GM12892 (cell line): ENCODE data around the gene KCNIP4.

Experiments used
- DNase-seq: peaks from one replicate; pipeline ENCODE4 v3.0.0; 2011; ENCODE audit not compliant: insufficient read length
- FAIRE-seq: peaks from 2 replicates; lab custom pipeline; 2011; peaks lifted over from hg19 to GRCh38; lab: Jason Lieb, UNC
- POLR2A ChIP-seq: IDR thresholded peaks from 2 replicates; pipeline ENCODE4 v1.6.1; 2011; ENCODE audit warnings: low read depth, low read length, control low read depth
- POLR2AphosphoS5 ChIP-seq: IDR thresholded peaks from 2 replicates; pipeline ENCODE4 v1.6.1; 2011; ENCODE audit warnings: low read depth, low read length, control low read depth
- TAF1 ChIP-seq: IDR thresholded peaks from 2 replicates; pipeline ENCODE4 v1.6.1; 2011; ENCODE audit warnings: low read depth, mild to moderate bottlenecking, control low read depth, low read length, borderline replicate concordance

KCNIP4 gene

DNA sequence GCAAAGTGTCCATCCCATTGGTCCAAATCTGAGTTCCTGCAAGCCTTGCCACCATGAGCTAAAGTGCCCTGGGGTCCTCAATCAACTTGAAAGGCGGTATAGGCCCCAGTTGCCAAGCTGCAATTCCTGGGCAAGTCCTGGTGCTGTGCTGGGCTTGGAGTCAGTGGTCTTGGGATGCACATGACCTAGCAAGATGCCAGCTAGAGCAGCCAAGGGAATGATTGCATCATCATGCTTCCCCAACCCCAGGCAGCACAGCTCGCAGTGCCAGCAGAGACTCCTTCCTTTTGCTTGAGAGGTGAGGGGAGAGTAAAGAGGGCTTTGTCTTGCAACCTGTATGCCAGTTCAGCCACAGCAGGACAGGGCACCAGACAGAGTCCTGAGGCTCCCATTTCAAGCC lies 50.5 kb downstream of the KCNIP4 start:
- FAIRE-seq (no peak), DNase-seq (no peak)
- TF ChIP-seq POLR2A: no peak
- TF ChIP-seq TAF1: no peak
- no peak for TF ChIP-seq POLR2AphosphoS5

DNA sequence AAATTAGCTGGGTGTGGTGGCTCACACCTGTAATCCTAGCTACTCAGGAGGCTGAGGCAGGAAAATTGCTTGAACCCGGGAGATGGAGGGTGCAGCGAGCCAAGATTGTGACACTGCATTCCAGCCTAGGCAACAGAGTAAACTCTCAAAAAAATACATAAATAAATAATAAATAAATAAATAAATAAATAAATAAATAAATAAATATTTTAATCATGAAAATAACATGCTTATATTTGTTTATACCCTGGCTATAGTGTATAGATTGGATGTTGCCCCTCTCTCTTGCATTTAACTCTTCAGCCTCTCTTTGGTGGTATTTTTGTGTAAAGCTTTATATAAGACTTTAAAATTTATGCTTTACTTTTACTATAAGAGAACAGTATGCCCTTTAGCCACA lies 51.8 kb downstream of the KCNIP4 start:
- FAIRE-seq: no peak
- TF ChIP-seq POLR2A (no peak), POLR2AphosphoS5 (no peak), TAF1 (no peak)
- no peak for DNase-seq

GRCh38 chr4:21893136-21893535 lies 55.4 kb downstream of the KCNIP4 start:
- no peak for FAIRE-seq
- DNase-seq: no peak
- TF ChIP-seq TAF1 (no peak), POLR2A (no peak), POLR2AphosphoS5 (no peak)

GRCh38 chr4:21890231-21890630 lies 58.3 kb downstream of the KCNIP4 start:
- DNase-seq (no peak), FAIRE-seq (no peak)
- TF ChIP-seq POLR2A (no peak), TAF1 (no peak), POLR2AphosphoS5 (no peak)

GRCh38 chr4:21888195-21888976 lies 60.2 kb downstream of the KCNIP4 start:
- TF ChIP-seq POLR2A: no peak
- no peak for TF ChIP-seq TAF1
- no peak for TF ChIP-seq POLR2AphosphoS5
- FAIRE-seq (no peak), DNase-seq (no peak)

- FAIRE-seq: no peak
- TF ChIP-seq POLR2A: no peak
- no peak for DNase-seq
Measured at GRCh38 chr4:21887481-21887880, 61.1 kb downstream of the KCNIP4 start.

DNA sequence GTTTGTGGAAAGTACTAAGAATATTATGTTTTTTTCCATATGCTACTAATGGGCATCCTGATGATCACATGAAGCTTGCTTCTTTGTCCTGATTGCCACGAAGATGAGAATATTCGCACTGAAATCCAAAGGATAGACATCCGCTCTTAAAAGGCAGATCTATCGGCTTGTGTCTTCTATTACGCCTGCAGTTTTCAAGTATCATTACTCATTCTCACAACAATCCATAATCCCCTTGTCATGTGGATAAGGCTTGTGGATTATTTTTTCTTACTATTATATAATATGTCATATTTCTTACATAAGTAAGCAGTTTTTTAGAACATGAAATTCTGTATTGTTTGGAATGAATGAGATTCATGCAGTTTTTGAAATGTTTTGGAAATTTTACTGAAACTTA lies 62.8 kb downstream of the KCNIP4 start:
- no peak for DNase-seq
- no peak for TF ChIP-seq TAF1
- TF ChIP-seq POLR2AphosphoS5: no peak
- TF ChIP-seq POLR2A: no peak
- FAIRE-seq: no peak

DNA sequence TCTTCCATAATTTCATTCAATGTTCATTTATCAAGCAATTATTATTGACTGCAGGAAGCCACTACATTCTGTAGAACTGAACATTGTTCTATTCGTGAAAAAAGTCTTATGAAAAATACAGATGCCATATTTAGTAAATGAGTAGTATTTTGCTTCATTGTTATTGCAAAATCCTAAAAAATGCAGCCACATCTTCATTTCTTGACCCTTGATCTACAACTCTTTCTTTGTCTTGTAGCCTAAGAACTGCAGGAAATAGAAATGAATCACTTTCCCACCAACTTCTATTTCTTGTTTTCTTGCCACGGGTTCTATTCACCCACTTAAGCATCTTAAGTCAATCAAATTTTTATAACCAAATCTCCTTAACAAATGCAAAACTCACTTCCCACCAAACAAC lies 63.3 kb downstream of the KCNIP4 start:
- FAIRE-seq: no peak
- no peak for DNase-seq
- no peak for TF ChIP-seq TAF1
- no peak for TF ChIP-seq POLR2A
- TF ChIP-seq POLR2AphosphoS5: no peak

DNA sequence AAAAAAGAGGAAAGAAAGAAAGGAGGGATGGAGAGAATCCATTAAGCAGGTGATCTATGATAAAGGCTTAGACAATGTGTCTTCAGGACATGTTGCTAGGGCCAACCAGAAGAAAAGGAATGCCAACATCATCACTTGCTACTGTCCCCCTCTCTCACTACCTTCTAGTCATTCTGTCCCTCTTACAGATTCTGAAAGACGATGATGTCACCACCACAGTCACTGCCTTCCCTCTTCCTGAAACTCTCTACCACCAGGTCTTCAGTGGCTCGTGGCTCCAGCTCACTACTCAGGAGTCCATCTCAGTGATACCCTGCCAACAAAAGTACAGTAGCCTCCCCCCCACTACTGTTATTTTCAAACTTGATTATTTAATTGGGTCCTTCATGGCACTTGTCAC lies 64.0 kb downstream of the KCNIP4 start:
- TF ChIP-seq TAF1 (no peak), POLR2AphosphoS5 (no peak), POLR2A (no peak)
- FAIRE-seq: no peak
- DNase-seq: no peak

GRCh38 chr4:21882051-21882839 lies 66.3 kb downstream of the KCNIP4 start:
- FAIRE-seq (peak; percentile 14), DNase-seq (no peak)
- TF ChIP-seq TAF1 (no peak), POLR2A (no peak), POLR2AphosphoS5 (no peak)

DNA sequence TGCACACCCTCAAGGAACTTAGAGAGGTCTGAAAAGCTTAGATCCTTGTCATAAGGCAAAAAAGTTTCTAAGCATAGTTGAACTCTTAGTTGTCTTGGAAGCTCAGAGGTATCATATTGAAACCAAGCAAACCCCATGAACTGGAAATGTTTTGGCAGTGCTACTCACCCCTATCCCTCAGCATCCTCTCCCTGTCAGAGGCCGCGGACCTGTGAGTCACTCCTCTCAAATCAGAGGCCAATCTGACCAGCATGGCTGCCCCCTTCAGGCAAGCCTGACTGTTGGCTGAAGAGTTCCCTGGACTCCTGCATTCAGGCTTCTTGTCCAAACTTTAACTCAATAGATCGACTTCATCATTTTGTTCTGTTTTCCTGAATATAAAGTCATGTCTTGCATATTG lies 69.4 kb downstream of the KCNIP4 start:
- TF ChIP-seq POLR2A (no peak), TAF1 (no peak), POLR2AphosphoS5 (no peak)
- no peak for FAIRE-seq
- no peak for DNase-seq

DNA sequence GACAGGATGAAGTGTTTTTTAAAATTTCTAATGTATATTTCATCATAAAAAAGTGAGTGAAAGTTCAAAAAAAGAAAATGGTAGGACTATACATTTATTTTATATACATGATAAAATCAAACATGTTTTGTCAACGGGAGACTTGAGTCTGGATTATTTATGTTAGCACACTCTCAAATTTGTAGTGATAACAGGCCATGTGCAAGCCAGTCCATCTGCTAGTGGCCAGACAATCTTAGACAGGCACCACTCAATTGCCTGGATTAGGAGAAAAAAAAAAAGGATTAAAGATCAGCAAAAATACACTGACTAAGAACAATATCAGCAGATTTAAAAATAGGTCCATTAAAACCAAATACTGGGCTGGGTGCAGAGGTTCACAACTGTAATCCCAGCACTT lies 71.9 kb downstream of the KCNIP4 start:
- DNase-seq (no peak), FAIRE-seq (no peak)

More for the DNA sequence above, 71.9 kb downstream of the KCNIP4 start:
- TF ChIP-seq TAF1 (no peak), POLR2AphosphoS5 (no peak), POLR2A (no peak)
